NCI-H446 treated with DMSO at 0.1 percent for 48 hours (cell line): ENCODE data around the gene HRC.
"Not testable (repeated sequence)": the region's sequence is repeated elsewhere in the genome, so short reads cannot be mapped to it uniquely, and the experiment has no call there.

Experiments
- DNase-seq: peaks from one replicate; lab custom pipeline; 2025; lab: John Stamatoyannopoulos, UW

The HRC gene

GRCh38 chr19:49155005-49155819 lies at the start of gene HRC:
TSS of gene HRC (minus strand) at chr19:49155396. CDS start at chr19:49155237, 159 bp downstream.
- no peak for DNase-seq

- no peak for DNase-seq
Observed at GRCh38 chr19:49201042-49201441, 45.8 kb upstream of the HRC start.

- no peak for DNase-seq
Observed at GRCh38 chr19:49200238-49200862, 45.2 kb upstream of the HRC start.

- DNase-seq: no peak
Observed at GRCh38 chr19:49196527-49197240, 41.5 kb upstream of the HRC start.

GRCh38 chr19:49194408-49194807 lies 39.2 kb upstream of the HRC start:
- no peak for DNase-seq

GRCh38 chr19:49193822-49194394 lies 38.7 kb upstream of the HRC start:
- DNase-seq: no peak

- DNase-seq: no peak
Observed at GRCh38 chr19:49190781-49191180, 35.6 kb upstream of the HRC start.

GRCh38 chr19:49189259-49189658 lies 34.1 kb upstream of the HRC start:
- DNase-seq: no peak

- no peak for DNase-seq
Observed at GRCh38 chr19:49188626-49189200, 33.5 kb upstream of the HRC start.

- no peak for DNase-seq
Observed at GRCh38 chr19:49186108-49186507, 30.9 kb upstream of the HRC start.

GRCh38 chr19:49182848-49183375 lies 27.7 kb upstream of the HRC start:
- DNase-seq: no peak

- DNase-seq: not testable (repeated sequence)
Observed at GRCh38 chr19:49182010-49182847, 27.0 kb upstream of the HRC start.

- DNase-seq: no peak
Observed at GRCh38 chr19:49180659-49181058, 25.5 kb upstream of the HRC start.

GRCh38 chr19:49173198-49173597 lies 18.0 kb upstream of the HRC start:
- no peak for DNase-seq

- DNase-seq: no peak
Observed at GRCh38 chr19:49168421-49168820, 13.2 kb upstream of the HRC start.

GRCh38 chr19:49167857-49168409 lies 12.7 kb upstream of the HRC start:
- no peak for DNase-seq

- no peak for DNase-seq
Observed at GRCh38 chr19:49165865-49166301, 10.7 kb upstream of the HRC start.

GRCh38 chr19:49165111-49165750 lies 10.0 kb upstream of the HRC start:
- no peak for DNase-seq

- DNase-seq: no peak
Observed at GRCh38 chr19:49161987-49162386, 6.8 kb upstream of the HRC start.
